ENCODE results near the gene CUL1.

GRCh38 chr7:148783801-148784527, 85.3 kb downstream of the CUL1 start:
- TF ChIP-seq EZH2 (IDR thresholded peaks at IDR 0.05; ENCODE audit: borderline replicate concordance, low read length): no peak
- no peak for TF ChIP-seq CTCF (conservative IDR thresholded peaks at IDR 0.05 in 1 of 2, IDR thresholded peaks at IDR 0.05 in 1 of 2; ENCODE audit: extremely low read depth in 1 of 2, insufficient read depth in 1 of 2, low read depth in 1 of 2, low read length in 2 of 2)
